GM18498 (cell line): ENCODE measurements around the gene TCF4.

Source experiments
- ATAC-seq: cut with Tn5 transposase; IDR thresholded peaks from one replicate; pipeline ENCODE4 v1.9.1; 2021; ENCODE audit warnings: mild to moderate bottlenecking, moderate library complexity; ENCODE audit not compliant: unreplicated experiment

Gene TCF4

GRCh38 chr18:55361492-55362250 is 226.3 kb downstream of the TCF4 start:
- ATAC-seq = no peak

- ATAC-seq = no peak
Observed at GRCh38 chr18:55360061-55360460, 227.9 kb downstream of the TCF4 start.

GRCh38 chr18:55356815-55357214 is 231.2 kb downstream of the TCF4 start:
- ATAC-seq = no peak

GRCh38 chr18:55355223-55355622 is 232.8 kb downstream of the TCF4 start:
- ATAC-seq = no peak

GRCh38 chr18:55354795-55355194 is 233.2 kb downstream of the TCF4 start:
- ATAC-seq = no peak

- no peak for ATAC-seq
Observed at GRCh38 chr18:55353806-55354205, 234.2 kb downstream of the TCF4 start.

- ATAC-seq = no peak
Observed at GRCh38 chr18:55353391-55353790, 234.6 kb downstream of the TCF4 start.

- ATAC-seq = no peak
Observed at GRCh38 chr18:55351980-55352714, 235.8 kb downstream of the TCF4 start.

GRCh38 chr18:55351241-55351691 is 236.7 kb downstream of the TCF4 start:
- no peak for ATAC-seq

- ATAC-seq = no peak
Observed at GRCh38 chr18:55349685-55350084, 238.3 kb downstream of the TCF4 start.

- no peak for ATAC-seq
Observed at GRCh38 chr18:55346961-55347740, 240.8 kb downstream of the TCF4 start.

GRCh38 chr18:55346387-55346786 is 241.6 kb downstream of the TCF4 start:
- ATAC-seq = no peak

GRCh38 chr18:55345103-55345950 is 242.7 kb downstream of the TCF4 start:
- ATAC-seq = no peak

- ATAC-seq = peak; percentile 74
Observed at GRCh38 chr18:55343396-55344073, 244.5 kb downstream of the TCF4 start.

- ATAC-seq = no peak
Observed at GRCh38 chr18:55340998-55341397, 247.0 kb downstream of the TCF4 start.

- ATAC-seq = no peak
Observed at GRCh38 chr18:55339990-55340389, 248.0 kb downstream of the TCF4 start.

GRCh38 chr18:55338978-55339650 is 248.9 kb downstream of the TCF4 start:
- no peak for ATAC-seq

- ATAC-seq = no peak
Observed at GRCh38 chr18:55337908-55338521, 250.0 kb downstream of the TCF4 start.

- ATAC-seq = no peak
Observed at GRCh38 chr18:55337138-55337537, 250.9 kb downstream of the TCF4 start.
